Epithelial cell of esophagus (primary cell): ENCODE results near the gene FBXL16.

Experiments
- DNase-seq: peaks from one replicate; pipeline ENCODE4 v3.0.0; 2010; ENCODE audit warnings: low read depth
- H3K4me3 ChIP-seq: 2 replicates; pipeline ENCODE4 v1.5.1; 2011; ENCODE audit warnings: mild to moderate bottlenecking, low read length, control low read depth
- TF ChIP-seq, protein P1 (sequence below): IDR thresholded peaks from 2 replicates; pipeline ENCODE4 v1.5.1; 2011; ENCODE audit warnings: low read depth, mild to moderate bottlenecking, low read length, control low read depth, inconsistent platforms; ENCODE audit not compliant: insufficient read depth; ENCODE audit errors: missing control alignments

FBXL16 gene

DNA sequence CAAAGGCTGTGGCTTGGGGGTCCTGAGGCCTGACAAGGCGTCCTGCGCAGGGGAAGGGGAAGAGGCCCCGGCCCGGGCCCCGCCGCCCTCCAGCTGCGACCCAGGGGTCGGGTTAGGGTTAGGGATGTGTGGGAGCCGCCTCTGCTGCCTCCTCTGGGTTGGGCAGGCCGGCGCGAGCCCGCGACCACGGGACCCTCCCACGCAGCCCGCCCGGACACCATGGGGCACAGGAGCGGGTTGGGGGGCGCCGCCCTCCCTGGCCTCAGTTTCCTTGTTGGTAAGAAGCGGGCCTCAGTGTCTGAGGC is 34.8 kb upstream of the FBXL16 start:
- no peak for DNase-seq
- TF ChIP-seq, protein P1, sequence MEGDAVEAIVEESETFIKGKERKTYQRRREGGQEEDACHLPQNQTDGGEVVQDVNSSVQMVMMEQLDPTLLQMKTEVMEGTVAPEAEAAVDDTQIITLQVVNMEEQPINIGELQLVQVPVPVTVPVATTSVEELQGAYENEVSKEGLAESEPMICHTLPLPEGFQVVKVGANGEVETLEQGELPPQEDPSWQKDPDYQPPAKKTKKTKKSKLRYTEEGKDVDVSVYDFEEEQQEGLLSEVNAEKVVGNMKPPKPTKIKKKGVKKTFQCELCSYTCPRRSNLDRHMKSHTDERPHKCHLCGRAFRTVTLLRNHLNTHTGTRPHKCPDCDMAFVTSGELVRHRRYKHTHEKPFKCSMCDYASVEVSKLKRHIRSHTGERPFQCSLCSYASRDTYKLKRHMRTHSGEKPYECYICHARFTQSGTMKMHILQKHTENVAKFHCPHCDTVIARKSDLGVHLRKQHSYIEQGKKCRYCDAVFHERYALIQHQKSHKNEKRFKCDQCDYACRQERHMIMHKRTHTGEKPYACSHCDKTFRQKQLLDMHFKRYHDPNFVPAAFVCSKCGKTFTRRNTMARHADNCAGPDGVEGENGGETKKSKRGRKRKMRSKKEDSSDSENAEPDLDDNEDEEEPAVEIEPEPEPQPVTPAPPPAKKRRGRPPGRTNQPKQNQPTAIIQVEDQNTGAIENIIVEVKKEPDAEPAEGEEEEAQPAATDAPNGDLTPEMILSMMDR = no peak

DNA sequence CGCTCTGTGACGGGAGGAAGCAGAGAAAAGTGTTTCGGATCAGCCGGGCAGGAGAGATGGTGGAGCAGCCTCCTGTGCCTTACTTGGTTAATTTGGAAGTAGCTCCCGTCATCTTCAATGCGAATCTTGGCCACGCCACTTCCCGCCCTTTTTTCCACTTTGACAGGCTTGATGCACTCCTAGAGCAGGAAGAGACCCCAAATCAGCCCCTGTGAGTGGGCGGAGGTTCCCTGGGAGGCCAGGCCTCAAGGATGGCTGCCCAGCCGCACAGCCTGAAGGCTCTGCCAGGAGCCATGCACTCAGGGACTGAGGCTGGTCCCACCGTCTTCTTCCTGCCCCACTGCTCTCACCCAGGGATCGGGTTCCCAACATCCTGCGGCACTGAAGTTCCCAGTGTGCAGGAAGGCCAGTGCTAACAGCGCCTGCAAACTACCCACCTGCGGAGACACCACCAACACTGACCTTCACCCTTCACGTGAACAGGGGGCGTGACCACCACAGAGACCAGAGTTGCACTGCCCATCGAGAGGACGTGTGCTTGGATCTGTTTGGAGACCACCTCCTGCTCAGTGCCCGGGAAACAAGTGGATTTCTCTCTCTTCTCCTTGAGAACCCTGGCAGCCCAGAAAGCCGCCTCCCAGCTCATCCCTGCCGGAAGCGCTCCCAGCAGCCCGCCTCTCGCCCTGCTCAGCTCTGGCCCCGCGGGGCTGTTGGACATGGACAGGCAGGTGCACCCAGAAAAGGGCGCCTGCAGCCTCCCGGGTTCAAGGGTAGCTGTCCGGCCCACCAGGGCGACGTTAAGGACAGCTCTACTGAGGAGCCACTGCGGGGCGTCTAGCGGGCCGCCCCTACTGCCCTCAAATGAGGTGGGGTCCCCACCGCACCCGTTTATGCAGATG is 34.2 kb upstream of the FBXL16 start:
- peak overlapping the region; percentile 76 for H3K4me3 ChIP-seq
- DNase-seq = no peak
- TF ChIP-seq, protein P1 = no peak

More for the DNA sequence above, 34.8 kb upstream of the FBXL16 start:
- H3K4me3 ChIP-seq = peak overlapping the region; percentile 76

DNA sequence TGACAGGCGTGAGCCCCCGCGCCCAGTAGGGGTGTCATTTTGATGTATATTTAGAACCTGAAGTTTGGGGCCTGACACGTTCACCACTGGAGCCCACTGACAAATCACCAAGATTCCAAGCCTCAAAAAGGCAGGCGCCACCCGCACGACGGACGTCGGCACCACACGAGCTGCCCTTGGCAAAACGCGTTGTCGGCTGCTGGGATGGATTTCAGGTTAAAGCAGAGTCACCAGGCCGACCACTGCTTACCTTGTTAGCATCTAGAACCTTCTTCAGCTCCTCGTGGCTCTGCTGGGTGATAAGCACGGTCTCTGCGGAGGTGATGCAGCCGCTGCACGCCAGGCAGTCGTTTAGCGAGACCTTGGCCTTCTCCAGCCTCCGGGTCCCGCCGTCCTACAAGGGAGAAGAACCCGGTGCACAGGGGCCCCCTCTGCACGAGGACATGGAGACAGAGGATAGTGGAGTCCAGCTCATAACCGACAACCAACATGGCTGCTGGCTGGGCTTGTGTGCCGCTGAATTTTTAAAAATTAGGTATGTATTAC is 31.4 kb upstream of the FBXL16 start:
- DNase-seq = no peak
- no peak overlapping the region for H3K4me3 ChIP-seq
- TF ChIP-seq, protein P1 = no peak

DNA sequence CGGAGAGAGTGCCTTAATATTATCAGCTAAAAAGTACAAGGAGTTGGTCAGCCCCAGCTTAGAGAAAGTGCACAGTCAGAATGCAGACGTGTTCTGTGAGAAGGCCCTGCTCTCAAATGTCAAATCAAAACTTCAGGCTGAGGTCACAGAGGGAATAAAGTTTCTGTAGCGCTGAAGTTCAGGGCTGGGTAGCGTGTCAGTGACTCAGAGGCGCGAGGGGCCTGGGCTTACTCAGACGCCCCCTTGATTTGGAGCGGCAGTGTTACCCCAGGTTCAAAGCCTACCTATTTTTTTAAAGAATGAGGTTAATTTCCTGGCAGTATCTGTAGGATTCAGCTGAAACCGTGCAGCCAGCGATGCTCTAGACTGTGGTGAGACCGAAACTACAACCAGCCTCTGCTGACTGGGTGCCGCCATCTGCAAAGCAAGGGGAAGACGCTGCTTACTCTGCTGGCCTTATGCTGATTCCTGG is 30.4 kb upstream of the FBXL16 start:
- TF ChIP-seq, protein P1 = no peak
- no peak overlapping the region for H3K4me3 ChIP-seq
- no peak for DNase-seq

DNA sequence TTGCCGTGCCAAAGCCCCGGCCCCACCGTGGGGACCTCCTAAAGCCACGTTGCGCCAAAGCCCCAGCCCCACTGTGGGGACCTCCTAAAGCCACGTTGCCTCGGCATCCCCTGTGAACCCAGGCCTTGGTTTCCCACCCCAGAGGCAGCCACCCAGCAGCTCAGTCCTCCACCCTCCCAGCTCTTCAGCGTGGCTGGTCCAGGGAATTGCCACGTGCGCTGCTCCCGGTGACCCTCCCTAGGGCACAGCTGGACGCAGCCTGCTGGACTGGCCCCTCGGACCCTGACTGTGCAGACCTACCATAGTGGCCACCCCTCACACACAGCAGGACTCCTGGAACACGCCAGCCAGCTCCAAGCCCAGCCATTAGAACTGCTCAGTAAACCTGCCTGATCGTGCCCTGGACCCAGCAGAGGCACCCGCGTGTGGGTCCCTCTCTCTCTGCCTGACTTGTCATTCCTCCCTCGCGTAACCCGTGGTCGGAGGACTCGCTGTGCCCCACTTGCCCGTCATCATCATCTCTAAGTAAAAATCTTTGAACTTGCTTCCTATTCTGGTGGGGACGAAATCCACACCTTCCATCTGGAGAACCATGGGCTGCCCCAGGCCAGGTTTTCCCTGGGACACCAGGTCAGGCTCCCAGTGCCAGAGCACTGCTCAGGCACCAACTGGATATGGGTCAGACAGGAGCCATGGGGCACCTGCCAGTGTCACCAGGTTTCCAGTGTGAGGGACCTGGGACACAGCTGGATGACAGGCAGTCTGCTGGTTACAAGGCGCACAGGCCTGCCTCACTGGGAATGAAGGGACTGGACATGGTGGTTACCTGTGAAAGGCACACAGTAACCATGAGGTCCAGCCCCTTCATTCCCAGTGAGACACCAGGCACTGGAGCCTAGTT is 29.6 kb upstream of the FBXL16 start:
- no peak for DNase-seq
- no peak overlapping the region for H3K4me3 ChIP-seq
- TF ChIP-seq, protein P1 = no peak

DNA sequence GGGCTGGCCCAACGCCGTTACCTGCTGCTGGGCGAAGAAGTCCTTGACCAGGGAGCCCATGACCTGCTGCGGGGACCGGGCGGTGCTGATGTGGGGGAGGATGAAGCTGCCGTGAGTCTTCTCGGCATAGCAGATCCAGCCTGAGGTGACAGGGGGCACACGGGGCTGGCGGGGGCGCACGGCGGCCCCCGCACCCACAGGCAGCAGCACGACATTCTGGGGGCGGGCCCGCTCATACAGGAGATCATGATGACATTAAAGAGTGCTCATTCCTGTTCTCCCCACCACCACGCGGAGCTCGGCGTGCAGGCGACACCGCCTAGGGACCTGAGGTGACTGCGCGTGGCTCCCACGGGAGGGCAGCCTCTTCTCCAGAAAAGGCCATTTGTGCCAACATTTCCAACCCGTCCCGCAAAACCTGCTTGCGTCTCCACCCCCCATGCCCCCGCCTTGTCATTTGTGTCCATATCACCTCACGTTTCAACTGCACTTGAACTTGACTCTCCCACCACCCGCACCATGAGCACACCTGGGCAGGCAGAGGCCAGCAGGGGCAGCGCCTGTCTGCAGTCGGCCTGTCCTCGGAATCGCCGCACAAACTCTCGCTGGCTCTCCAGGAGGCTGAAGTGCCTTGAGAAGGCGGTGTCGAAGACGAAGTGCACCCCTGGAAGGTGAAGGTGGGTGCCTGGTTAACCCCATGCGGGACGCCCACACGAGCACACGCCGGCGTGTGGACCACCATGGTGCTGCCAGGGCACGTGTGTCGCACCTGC is 28.8 kb upstream of the FBXL16 start:
- TF ChIP-seq, protein P1 = no peak
- DNase-seq = no peak

More for the DNA sequence above, 28.8 kb upstream of the FBXL16 start:
- H3K4me3 ChIP-seq = no peak overlapping the region
